ENCODE results near the gene NHP2. TPM values are rescaled to one million over a fixed set of nuclear protein-coding genes. Genes with fewer than 3 reads are reported as not detected.

NHP2 gene
- total RNA-seq, 2 donors from 2014 or later = 62.2 to 62.4 TPM

DNA sequence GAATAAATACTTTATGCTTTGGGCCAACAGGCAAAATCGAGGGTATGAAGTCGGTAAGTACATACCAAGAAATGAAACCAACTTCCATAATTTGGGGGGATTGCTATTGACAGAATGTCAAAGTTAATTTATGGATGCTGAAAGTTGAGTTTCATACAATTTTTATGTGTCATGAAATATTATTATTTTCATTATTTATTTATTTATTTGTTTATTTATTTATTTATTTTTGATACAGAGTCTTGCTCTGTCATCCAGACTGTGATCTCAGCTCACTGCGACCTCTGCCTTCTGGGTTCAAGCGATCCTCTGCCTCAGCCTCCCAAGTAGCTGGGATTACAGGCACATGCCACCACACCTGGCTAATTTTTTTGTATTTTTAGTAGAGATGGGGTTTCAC, 38.0 kb upstream of the NHP2 start:
- no peak for DNase-seq
- no peak for ATAC-seq
- peaks cover 12% of the 10 kb centered on the region for H3K4me1 Mint-ChIP-seq
- H3K27ac Mint-ChIP-seq = no peak overlapping the region
- H3K9me3 ChIP-seq (ENCODE audit: control insufficient read depth, low read length, poor library complexity, severe bottlenecking) = no peaks in the 10 kb centered on the region
- H3K27me3 Mint-ChIP-seq = peaks cover 22% of the 10 kb centered on the region
- H3K4me3 Mint-ChIP-seq = no peak overlapping the region
- peaks cover 3% of the 10 kb centered on the region for H3K36me3 Mint-ChIP-seq (ENCODE audit: low read depth)

DNA sequence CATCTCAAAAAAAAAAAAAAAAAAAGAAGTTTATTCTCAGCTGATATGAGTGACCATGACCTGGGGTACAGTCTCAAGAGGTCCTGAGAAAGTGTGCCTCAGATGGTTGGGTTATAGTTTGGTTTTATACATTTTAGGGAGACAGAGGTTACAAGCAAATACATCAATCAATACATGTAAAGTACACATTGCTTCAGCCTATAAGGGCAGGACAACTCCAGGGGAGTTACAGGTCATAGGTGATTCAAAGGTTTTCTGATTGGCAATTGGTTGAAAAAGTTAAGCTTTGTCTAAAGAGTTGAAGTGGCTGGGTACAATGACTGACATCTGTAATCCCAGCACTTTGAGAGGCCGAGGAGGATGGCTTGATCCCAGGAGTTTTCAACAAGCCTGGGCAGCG, 35.7 kb upstream of the NHP2 start:
- Mint-ChIP-seq H3K4me1 (peaks cover 12% of the 10 kb centered on the region), H3K27me3 (peaks cover 17% of the 10 kb centered on the region), H3K4me3 (no peak overlapping the region), H3K27ac (peak overlapping the region; percentile 3), H3K36me3 (ENCODE audit: low read depth) (peaks cover 3% of the 10 kb centered on the region)
- DNase-seq (no peak), ATAC-seq (no peak)
- H3K9me3 ChIP-seq (ENCODE audit: control insufficient read depth, low read length, poor library complexity, severe bottlenecking) = no peaks in the 10 kb centered on the region

DNA sequence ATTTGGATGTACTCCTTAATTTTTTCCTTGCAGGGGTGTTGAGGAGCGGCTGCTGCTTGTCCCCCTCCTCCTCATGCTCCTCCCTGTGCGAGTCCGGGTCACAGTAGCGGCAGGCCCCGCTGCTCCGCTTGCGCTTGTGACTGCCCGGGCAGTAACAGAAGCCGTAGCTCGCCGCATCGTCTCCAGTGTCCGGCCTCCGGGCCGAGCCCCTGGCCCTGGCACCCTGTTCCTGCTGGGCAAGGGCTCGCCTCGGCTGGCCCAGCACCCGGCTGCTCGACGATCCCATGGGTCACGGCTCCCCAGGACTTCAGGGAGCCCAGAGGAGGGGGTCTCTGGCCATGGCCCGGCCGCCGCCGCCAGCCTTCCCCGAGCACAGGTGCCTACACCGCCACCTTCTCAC, 33.3 kb upstream of the NHP2 start, which contains the start of gene GMCL2:
TSS of gene GMCL2 (minus strand) at position 358 of the 400 bp plus-strand sequence. CDS start at position 286, 72 bp downstream.
- peaks cover 4% of the 10 kb centered on the region for H3K4me1 Mint-ChIP-seq
- H3K9me3 ChIP-seq (ENCODE audit: control insufficient read depth, low read length, poor library complexity, severe bottlenecking) = no peaks in the 10 kb centered on the region
- ATAC-seq (no peak), DNase-seq (no peak)
- H3K4me3 Mint-ChIP-seq = no peak within 1 kb of the TSS
- H3K36me3 Mint-ChIP-seq (ENCODE audit: low read depth) = no peaks in the 10 kb centered on the region
- H3K27ac Mint-ChIP-seq = no peak within 1 kb of the TSS
- H3K27me3 Mint-ChIP-seq = peaks cover 8% of the 10 kb centered on the region

DNA sequence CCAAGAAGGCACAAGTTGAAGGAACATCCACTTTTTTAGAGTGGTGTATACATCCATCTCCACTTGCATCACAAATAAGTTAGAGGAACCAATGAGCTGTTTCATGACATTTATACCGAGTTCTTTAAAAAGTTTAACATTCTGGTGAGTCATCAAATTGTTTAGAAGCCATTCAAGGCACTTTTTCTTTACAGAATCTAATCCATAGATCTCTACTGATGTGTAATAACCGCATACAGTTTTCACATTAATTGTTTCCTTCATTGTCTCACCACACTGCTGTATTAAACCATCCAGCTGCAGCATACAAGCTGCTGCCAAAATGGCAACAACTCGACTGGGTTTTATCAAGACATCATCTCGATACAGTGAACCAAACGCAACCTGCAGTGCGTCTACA, 32.7 kb upstream of the NHP2 start:
- no peak for DNase-seq
- no peak for ATAC-seq
- H3K9me3 ChIP-seq (ENCODE audit: control insufficient read depth, low read length, poor library complexity, severe bottlenecking) = no peaks in the 10 kb centered on the region
- Mint-ChIP-seq H3K4me3 (no peak overlapping the region), H3K36me3 (ENCODE audit: low read depth) (no peaks in the 10 kb centered on the region), H3K27ac (no peak overlapping the region), H3K27me3 (peaks cover 8% of the 10 kb centered on the region), H3K4me1 (peaks cover 5% of the 10 kb centered on the region)

DNA sequence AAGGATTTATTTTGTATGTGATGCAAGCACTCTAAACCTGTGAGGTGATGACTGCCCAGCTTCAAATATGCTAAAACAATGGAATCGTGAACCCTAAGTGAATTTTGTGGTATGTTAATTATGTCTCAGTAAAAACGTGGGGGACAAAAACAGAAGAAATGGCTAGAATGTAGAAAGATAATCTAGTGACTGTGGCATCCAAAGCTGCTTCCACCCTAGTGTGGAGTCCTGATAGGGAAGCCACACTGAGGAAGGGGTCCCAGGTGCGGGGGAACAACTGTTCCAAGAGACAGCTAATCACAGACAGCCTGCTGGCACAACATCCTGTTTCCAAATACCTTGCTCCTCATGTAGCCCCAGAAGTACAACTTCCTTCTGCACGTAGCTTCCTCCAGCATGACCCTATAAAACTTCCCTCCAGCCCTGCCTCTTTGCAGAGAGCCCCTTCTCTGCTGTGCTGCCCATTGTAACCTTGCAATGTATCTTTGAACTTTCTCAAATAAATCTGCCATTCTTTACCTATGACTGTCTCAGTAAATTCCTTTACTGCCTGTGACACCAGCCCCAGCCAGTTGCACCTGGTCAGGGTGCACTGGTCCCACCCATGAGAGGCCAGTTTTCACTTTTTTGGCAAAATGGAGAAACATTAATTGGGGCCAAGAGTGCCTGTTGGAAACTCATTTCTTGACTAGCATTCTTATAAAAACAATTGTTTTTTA, 28.6 kb upstream of the NHP2 start:
- Mint-ChIP-seq H3K4me3 (no peak overlapping the region), H3K27ac (no peak overlapping the region), H3K27me3 (peaks cover 27% of the 10 kb centered on the region), H3K36me3 (ENCODE audit: low read depth) (peaks cover 2% of the 10 kb centered on the region), H3K4me1 (peaks cover 3% of the 10 kb centered on the region)
- no peaks in the 10 kb centered on the region for H3K9me3 ChIP-seq (ENCODE audit: control insufficient read depth, low read length, poor library complexity, severe bottlenecking)
- no peak for ATAC-seq
- DNase-seq = no peak

DNA sequence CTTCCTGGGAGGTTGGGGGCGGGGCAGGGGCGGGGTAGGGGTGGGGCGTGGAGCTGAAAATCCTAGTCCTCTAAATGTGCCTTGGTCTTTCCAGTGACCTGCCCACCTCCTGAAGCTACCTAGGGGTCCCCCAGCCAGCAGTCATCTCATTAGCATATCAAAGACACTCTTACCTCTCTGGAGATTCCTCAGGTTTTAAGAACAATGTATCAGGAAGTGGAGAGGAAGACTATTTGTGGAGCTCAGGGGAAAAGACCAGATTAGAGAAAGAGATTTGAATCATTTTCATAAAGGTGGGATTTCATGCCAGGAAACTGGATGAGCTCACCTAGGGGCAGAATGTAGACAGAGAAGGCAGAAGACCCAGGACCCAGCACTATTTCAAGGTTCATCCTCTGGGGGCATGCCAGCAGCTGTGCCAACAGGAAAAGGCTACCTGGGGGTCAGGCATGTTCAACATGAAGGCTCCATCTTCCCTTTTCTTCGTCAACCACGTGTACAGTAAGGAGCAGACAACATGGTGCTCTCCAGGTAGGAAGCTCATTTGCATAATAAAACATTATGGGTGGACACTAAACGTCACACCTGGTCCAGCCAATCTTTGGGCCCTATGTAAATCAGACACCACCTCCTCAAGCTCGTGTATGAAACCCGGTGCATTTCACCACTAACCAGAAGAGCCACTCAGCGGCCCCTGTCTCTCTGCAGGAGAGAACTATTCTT, 26.6 kb upstream of the NHP2 start:
- DNase-seq (no peak), ATAC-seq (no peak)
- Mint-ChIP-seq H3K27me3 (peaks cover 27% of the 10 kb centered on the region), H3K4me3 (no peak overlapping the region), H3K36me3 (ENCODE audit: low read depth) (peaks cover 2% of the 10 kb centered on the region), H3K27ac (no peak overlapping the region), H3K4me1 (peaks cover 3% of the 10 kb centered on the region)
- no peaks in the 10 kb centered on the region for H3K9me3 ChIP-seq (ENCODE audit: control insufficient read depth, low read length, poor library complexity, severe bottlenecking)

DNA sequence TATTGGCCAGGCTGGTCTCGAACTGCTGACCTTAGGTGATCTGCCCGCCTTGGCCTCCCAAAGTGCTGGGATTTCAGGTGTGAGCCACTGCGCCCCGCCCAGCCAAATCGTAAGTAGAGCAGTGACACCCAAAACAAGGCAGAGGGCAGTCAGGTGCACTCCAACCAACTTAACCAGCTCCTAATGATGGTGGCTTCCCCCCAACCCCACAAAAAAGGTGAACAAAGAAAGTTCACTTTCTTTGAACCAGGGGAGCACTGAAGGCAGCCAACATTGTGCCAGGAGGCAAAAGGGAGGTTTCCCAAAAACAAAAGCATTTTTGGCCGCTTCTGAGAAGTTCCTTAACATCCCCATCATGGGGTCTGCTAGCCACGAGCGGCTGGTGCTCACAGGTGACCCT, 23.9 kb upstream of the NHP2 start:
- Mint-ChIP-seq H3K27ac (no peak overlapping the region), H3K36me3 (ENCODE audit: low read depth) (peaks cover 2% of the 10 kb centered on the region), H3K4me3 (no peak overlapping the region), H3K4me1 (peaks cover 3% of the 10 kb centered on the region), H3K27me3 (peaks cover 27% of the 10 kb centered on the region)
- H3K9me3 ChIP-seq (ENCODE audit: control insufficient read depth, low read length, poor library complexity, severe bottlenecking) = no peaks in the 10 kb centered on the region
- DNase-seq (no peak), ATAC-seq (no peak)

DNA sequence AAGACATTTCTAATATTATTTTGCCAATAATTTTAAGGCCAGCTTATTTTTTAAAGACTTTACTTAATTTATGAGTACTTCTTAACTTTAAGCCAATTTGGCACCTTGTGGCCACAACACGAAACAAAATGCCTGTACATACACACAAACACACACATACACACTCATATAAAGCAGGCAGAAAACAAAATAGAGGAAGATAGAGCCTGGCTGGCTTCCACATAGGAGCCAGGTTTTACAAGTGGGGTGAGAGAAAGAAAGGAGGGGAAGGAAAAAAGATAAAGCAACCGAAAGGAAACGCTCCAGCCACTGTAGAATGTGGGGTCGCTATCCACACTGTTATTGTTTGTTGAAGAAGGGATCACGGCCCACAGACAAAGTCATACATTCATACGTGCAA, 23.1 kb upstream of the NHP2 start:
- peaks cover 27% of the 10 kb centered on the region for H3K27me3 Mint-ChIP-seq
- H3K4me3 Mint-ChIP-seq = no peak overlapping the region
- no peaks in the 10 kb centered on the region for H3K4me1 Mint-ChIP-seq
- H3K36me3 Mint-ChIP-seq (ENCODE audit: low read depth) = peaks cover 2% of the 10 kb centered on the region
- ATAC-seq = no peak
- no peak overlapping the region for H3K27ac Mint-ChIP-seq
- no peak for DNase-seq
- H3K9me3 ChIP-seq (ENCODE audit: control insufficient read depth, low read length, poor library complexity, severe bottlenecking) = no peaks in the 10 kb centered on the region

DNA sequence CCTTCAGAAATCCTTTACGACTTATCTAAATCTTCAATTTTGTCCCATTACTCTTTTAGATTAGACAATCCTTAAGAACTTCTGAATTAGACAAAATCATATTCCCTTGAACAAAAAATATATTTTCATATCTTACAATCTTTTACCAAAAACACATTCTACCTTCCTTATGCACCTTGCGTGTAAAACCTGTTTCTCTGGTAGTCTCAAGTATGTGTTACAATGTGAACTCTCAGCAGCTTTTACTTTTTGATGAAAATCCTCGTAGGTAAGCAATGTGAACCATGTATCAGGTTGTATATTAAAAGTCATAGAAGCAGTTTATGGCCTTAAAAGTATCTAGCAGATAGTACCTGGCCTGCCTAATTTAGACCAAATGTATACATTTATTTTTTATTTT, 20.8 kb upstream of the NHP2 start:
- H3K4me1 Mint-ChIP-seq = no peaks in the 10 kb centered on the region
- H3K36me3 Mint-ChIP-seq (ENCODE audit: low read depth) = peaks cover 2% of the 10 kb centered on the region
- no peaks in the 10 kb centered on the region for H3K9me3 ChIP-seq (ENCODE audit: control insufficient read depth, low read length, poor library complexity, severe bottlenecking)
- H3K27ac Mint-ChIP-seq = no peak overlapping the region
- no peak for DNase-seq
- H3K4me3 Mint-ChIP-seq = no peak overlapping the region
- no peak for ATAC-seq
- H3K27me3 Mint-ChIP-seq = peaks cover 15% of the 10 kb centered on the region

DNA sequence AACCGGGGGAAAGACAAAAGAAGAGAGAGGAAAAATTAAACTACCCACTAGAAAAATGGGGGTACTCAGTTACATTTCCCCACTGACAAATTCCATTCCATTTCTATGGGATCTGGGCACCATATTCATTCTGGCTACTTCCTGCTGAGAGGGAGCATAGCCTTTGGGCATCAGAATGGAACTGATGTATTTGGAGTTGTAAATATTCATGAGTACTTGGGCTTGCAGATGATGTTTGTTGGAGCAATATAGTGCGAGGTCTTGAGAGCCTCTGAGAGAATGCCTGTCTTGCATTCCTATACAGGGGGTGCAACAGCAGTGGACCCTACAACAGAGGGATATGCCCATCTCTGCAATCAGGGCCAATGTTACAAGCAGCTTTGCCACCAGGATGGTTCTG, 16.8 kb upstream of the NHP2 start:
- no peak for DNase-seq
- H3K36me3 Mint-ChIP-seq (ENCODE audit: low read depth) = no peaks in the 10 kb centered on the region
- no peak for ATAC-seq
- H3K9me3 ChIP-seq (ENCODE audit: control insufficient read depth, low read length, poor library complexity, severe bottlenecking) = no peaks in the 10 kb centered on the region
- no peak overlapping the region for H3K4me3 Mint-ChIP-seq
- peaks cover 9% of the 10 kb centered on the region for H3K27me3 Mint-ChIP-seq
- H3K4me1 Mint-ChIP-seq = peaks cover 2% of the 10 kb centered on the region
- H3K27ac Mint-ChIP-seq = no peak overlapping the region

DNA sequence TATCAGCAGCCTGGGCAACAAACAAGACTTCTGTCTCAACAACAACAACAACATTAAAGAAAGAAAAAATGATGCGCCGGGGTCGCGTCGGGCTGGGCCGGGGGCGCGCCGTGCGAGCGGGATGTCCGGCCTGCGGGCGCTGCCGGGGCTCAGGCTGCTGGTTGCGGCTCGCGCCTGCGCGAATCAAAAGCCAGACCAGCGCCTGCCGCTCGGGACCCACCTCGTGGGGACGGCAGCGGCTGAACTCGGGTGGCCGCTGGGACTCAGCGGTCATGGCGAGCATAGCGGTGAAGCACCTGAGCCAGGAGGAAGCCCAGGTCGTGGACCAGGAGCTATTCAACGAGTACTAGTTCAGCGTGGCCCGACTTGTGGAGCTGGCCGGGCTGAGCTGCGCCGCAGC, 11.9 kb upstream of the NHP2 start:
- Mint-ChIP-seq H3K27me3 (peaks cover 31% of the 10 kb centered on the region), H3K27ac (no peak overlapping the region), H3K36me3 (ENCODE audit: low read depth) (no peaks in the 10 kb centered on the region), H3K4me1 (peaks cover 10% of the 10 kb centered on the region), H3K4me3 (no peak overlapping the region)
- no peak for ATAC-seq
- DNase-seq = no peak
- no peaks in the 10 kb centered on the region for H3K9me3 ChIP-seq (ENCODE audit: control insufficient read depth, low read length, poor library complexity, severe bottlenecking)

DNA sequence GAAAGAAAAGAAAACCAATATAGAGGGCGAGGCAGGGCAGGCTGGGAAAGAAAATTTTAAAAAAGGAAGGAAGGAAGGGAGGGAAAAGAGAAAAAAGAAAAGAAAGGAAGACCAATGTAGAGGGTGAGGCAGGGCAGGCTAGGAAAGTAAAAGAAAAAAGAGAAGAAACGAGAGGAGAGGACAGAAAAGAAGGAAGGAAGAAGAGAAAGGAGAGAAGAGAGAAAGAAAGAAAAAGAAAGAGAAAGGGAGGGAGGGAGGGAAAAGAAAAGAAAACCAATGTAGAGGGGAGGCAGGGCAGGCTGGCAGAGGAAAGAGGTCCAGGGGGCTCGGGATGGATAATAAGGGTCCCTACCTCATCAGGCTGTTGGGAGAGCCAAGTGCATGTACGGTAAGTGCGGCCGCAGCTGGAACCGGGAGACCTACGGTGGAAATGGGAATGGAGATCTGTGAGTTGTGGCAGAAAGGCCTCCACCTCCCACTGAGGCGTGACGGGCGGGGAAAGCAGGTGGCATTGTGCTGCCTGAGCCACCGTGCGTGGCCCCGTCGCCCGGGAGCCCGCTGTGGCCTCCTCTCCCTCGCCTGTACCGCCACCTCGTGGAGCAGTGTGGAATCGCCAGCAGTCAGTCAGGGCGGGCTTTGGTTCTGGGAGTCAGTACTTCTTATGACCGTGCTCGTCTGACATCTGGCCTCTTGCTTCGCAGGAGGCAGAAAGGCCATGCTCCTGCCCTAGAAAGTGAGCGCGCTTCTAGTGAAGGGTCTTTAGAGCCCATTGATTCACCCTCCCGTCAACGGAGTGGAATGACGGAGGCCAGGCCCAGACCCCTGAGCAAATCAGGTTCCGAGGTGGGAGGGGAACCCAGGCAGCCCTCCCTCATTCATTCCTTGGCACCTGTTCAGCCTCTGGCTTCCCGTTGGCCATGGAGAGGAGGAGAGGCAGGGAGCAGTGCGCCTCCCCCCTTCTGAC, 10.4 kb upstream of the NHP2 start:
- no peak overlapping the region for H3K27ac Mint-ChIP-seq
- H3K27me3 Mint-ChIP-seq = peaks cover 25% of the 10 kb centered on the region
- DNase-seq (peak; percentile 81 to 97 (median 83)), ATAC-seq (peak; percentile 100)
- H3K9me3 ChIP-seq (ENCODE audit: control insufficient read depth, low read length, poor library complexity, severe bottlenecking) = no peaks in the 10 kb centered on the region
- H3K4me1 Mint-ChIP-seq = peaks cover 10% of the 10 kb centered on the region
- no peaks in the 10 kb centered on the region for H3K36me3 Mint-ChIP-seq (ENCODE audit: low read depth)
- H3K4me3 Mint-ChIP-seq = peak overlapping the region; percentile 61

DNA sequence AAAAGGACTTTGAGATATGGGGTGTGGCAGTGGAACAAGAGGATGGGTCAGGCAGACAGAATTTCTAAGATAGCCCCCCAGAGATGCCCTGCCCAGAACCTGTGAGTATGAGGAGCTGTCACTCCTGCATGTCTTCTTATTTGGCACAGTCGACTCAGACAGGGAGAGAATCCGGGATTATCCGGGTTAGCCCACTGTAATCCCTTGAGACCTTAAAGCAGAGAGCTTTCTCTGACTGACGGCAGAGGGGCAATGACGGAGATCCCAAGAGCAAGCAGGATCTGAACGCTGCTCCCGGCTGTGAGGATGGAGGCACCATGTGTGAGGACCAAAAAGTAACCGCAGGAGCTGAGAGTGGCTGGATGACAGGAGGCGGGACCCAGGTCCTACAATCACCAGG, 8.8 kb upstream of the NHP2 start:
- no peak overlapping the region for H3K4me3 Mint-ChIP-seq
- ATAC-seq (no peak), DNase-seq (no peak)
- H3K9me3 ChIP-seq (ENCODE audit: control insufficient read depth, low read length, poor library complexity, severe bottlenecking) = no peaks in the 10 kb centered on the region
- peaks cover 10% of the 10 kb centered on the region for H3K4me1 Mint-ChIP-seq
- H3K27ac Mint-ChIP-seq = peak overlapping the region; percentile 34
- H3K27me3 Mint-ChIP-seq = peaks cover 22% of the 10 kb centered on the region
- H3K36me3 Mint-ChIP-seq (ENCODE audit: low read depth) = no peaks in the 10 kb centered on the region
